ENCODE measurements around the gene PHF10. TPM values are rescaled to one million over a fixed set of nuclear protein-coding genes. Genes with fewer than 3 reads are reported as not detected.

Gene PHF10
- total RNA-seq, 2 experiments from 2014 or later: 75.5 to 77.9 TPM

DNA sequence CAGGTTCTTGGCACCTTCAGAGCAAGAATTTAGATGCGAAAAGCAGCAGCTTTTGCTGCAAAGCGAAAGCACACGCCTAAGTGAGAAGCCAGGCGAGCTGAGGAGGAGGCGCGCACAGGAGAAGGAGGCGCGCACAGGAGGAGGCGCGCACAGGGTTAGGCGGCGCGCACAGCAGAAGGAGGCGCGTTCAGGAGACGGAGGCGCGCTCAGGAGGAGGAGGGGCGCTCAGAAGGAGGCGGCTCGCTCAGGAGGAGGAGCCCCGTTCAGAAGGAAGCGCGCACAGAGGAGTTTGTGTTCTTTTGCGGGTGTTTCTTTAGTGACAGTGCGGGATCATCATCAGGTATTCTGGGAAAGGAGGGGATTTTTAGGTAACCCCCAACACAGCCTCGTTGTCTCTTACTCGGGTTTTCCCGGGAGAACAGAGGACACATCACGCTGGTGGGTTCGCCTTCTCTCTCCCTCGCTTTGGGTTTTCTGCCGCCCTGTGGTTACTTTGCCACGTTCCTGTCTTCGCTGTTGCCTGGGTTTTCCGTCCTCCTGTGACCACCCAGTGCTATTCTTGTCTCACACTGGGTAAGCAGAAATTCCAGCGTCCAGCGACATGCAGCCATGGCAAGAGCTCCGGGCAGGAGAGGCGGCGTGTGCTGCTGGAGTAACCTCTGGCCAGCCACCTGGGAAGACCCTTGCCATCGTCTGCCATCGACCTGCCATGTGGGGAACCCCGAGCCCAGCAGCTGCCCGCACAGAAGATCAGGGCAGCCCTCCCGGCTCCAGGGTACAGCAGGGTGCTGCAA lies 69.5 kb downstream of the PHF10 start:
- H3K36me3 Mint-ChIP-seq: peaks cover 20% of the 10 kb centered on the region
- no peaks in the 10 kb centered on the region for H3K9me3 Mint-ChIP-seq
- peak overlapping the region; percentile 77 for H3K4me3 Mint-ChIP-seq
- ChIA-PET CTCF (interaction anchor here (0.5 kb wide), 1 partner anchor 991 kb away, joined by 6 read pairs; no protein-coding TSS in a partner anchor), POLR2A (no interaction called here)
- H3K27me3 Mint-ChIP-seq: no peaks in the 10 kb centered on the region
- peak; percentile 77 for DNase-seq
- no peak overlapping the region for H3K27ac Mint-ChIP-seq
- intact Hi-C loops (cut with micrococcal nuclease): loop anchor here (1.0 kb wide), 1 partner anchor 48 kb away; the partner anchor contains the start of genes C6orf120 and WDR27
- peaks cover 3% of the 10 kb centered on the region for H3K4me1 Mint-ChIP-seq (ENCODE audit: low read depth)

Other genes starting within 250 kb of the PHF10 start
- 10 to 100 TPM; 39.7 to 41.6 TPM for gene WDR27, start 22.5 kb downstream of the PHF10 start, total RNA-seq
- 10 to 100 TPM; 15.1 to 15.4 TPM for gene C6orf120, start 22.4 kb downstream of the PHF10 start, total RNA-seq
- gene DYNLT2, start 27.1 kb upstream of the PHF10 start, total RNA-seq: 1 to 10 TPM; 2.0 to 2.1 TPM
- 10 to 100 TPM; 23.9 to 24.6 TPM for gene ERMARD, start 27.1 kb upstream of the PHF10 start, total RNA-seq